Measurements from ENCODE around the gene KCNQ2.

Gene KCNQ2

DNA sequence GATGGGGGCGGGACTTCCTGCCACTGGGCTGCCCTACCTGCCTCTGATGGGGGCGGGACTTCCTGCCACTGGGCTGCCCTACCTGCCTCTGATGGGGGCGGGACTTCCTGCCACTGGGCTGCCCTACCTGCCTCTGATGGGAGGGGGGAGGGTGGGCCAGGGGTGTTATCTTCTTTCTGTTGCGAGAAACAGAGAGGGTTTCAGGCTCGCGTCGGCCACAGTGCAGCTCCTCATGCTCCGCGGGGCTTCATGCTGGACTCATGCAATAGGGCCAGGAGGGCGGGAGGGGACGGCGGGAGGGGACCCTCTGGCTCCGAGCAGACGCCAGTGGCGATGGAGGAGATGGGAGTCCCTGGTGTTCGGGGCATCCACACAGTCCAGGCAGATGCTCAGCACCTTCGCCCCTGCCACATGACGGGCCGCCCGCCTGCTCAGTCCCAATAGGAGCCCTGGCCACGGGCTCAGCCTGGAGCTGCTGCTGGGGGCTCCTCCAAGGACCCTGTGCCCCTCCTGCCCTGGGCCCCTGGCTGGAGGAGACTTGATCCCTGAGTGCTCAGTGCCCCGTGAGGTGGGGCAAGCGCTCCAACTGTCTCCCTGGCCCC is 62.5 kb downstream of the KCNQ2 start:
- TF ChIP-seq EZH2 (IDR thresholded peaks at IDR 0.05; ENCODE audit: borderline replicate concordance, low read length), result no peak
- Histone ChIP-seq H2AFZ (ENCODE audit: low read length) (no peak overlapping the region), H3K36me3 (ENCODE audit: insufficient read depth, low read length) (no peaks in the 10 kb centered on the region), H3K9ac (ENCODE audit: low read length) (no peak overlapping the region), H3K9me2 (ENCODE audit: low read depth, low read length) (no peaks in the 10 kb centered on the region), H4K20me1 (ENCODE audit: insufficient read depth, low read length) (no peaks in the 10 kb centered on the region), H3K4me3 (ENCODE audit: low read depth, low read length, poor library complexity, severe bottlenecking) (no peak overlapping the region), H3F3A (ENCODE audit: insufficient read depth, low read length) (no peaks in the 10 kb centered on the region), H3K27me3 (ENCODE audit: insufficient read depth, low read length) (no peaks in the 10 kb centered on the region), H3K27ac (ENCODE audit: low read depth, low read length, poor library complexity, severe bottlenecking) (no peak overlapping the region), H3K9me3 (ENCODE audit: low read length) (no peaks in the 10 kb centered on the region), H3K4me2 (ENCODE audit: low read length) (no peak overlapping the region), H3K4me1 (ENCODE audit: insufficient read depth, low read length, severe bottlenecking) (no peaks in the 10 kb centered on the region), H3K79me2 (ENCODE audit: insufficient read depth, low read length) (no peaks in the 10 kb centered on the region)

DNA sequence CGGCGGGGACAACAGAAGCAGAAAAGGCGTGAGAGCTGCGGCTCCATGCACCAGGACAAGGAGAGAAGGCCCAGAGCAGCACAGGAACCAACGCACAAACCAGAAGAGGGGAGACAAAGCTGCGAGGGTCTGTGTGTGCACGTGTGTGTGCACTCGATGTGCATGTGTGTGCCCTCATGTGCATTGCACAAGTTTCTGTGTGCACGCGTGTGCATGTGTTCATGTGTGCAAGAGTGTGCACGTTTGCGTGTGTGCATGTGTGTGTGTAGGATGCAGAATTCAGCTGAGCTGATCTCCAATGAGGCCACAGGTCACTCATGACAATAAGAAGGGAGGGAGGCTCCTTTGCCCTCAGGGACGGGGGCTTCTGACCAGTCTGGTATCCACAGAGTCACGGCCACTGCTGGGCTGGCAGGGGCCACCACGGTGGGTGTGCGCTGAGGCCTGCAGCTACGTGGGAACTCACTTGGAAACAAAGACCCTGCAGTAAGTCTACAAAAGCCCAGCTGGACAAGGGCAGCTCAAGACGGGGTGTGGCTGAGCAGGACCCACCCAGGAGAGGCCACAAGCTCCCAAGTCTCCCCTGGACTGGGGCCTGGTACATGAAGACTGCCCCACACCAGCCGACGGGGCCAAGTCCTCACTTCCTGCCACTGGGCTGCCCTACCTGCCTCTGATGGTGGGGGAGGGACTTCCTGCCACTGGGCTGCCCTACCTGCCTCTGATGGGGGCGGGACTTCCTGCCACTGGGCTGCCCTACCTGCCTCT is 63.2 kb downstream of the KCNQ2 start:
- no peak for TF ChIP-seq EZH2 (IDR thresholded peaks at IDR 0.05; ENCODE audit: borderline replicate concordance, low read length)
- TF ChIP-seq, protein P1, sequence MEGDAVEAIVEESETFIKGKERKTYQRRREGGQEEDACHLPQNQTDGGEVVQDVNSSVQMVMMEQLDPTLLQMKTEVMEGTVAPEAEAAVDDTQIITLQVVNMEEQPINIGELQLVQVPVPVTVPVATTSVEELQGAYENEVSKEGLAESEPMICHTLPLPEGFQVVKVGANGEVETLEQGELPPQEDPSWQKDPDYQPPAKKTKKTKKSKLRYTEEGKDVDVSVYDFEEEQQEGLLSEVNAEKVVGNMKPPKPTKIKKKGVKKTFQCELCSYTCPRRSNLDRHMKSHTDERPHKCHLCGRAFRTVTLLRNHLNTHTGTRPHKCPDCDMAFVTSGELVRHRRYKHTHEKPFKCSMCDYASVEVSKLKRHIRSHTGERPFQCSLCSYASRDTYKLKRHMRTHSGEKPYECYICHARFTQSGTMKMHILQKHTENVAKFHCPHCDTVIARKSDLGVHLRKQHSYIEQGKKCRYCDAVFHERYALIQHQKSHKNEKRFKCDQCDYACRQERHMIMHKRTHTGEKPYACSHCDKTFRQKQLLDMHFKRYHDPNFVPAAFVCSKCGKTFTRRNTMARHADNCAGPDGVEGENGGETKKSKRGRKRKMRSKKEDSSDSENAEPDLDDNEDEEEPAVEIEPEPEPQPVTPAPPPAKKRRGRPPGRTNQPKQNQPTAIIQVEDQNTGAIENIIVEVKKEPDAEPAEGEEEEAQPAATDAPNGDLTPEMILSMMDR (IDR thresholded peaks at IDR 0.05; ENCODE audit: low read length), result no peak
- Histone ChIP-seq H3K9me3 (ENCODE audit: low read length) (no peaks in the 10 kb centered on the region), H3K9ac (ENCODE audit: low read length) (no peak overlapping the region), H3K36me3 (ENCODE audit: insufficient read depth, low read length) (no peaks in the 10 kb centered on the region), H3K4me3 (ENCODE audit: low read depth, low read length, poor library complexity, severe bottlenecking) (no peak overlapping the region), H4K20me1 (ENCODE audit: insufficient read depth, low read length) (no peaks in the 10 kb centered on the region), H2AFZ (ENCODE audit: low read length) (no peak overlapping the region), H3F3A (ENCODE audit: insufficient read depth, low read length) (no peaks in the 10 kb centered on the region), H3K79me2 (ENCODE audit: insufficient read depth, low read length) (no peaks in the 10 kb centered on the region), H3K9me2 (ENCODE audit: low read depth, low read length) (no peaks in the 10 kb centered on the region), H3K4me2 (ENCODE audit: low read length) (no peak overlapping the region), H3K27me3 (ENCODE audit: insufficient read depth, low read length) (no peaks in the 10 kb centered on the region), H3K27ac (ENCODE audit: low read depth, low read length, poor library complexity, severe bottlenecking) (no peak overlapping the region), H3K4me1 (ENCODE audit: insufficient read depth, low read length, severe bottlenecking) (no peaks in the 10 kb centered on the region)

DNA sequence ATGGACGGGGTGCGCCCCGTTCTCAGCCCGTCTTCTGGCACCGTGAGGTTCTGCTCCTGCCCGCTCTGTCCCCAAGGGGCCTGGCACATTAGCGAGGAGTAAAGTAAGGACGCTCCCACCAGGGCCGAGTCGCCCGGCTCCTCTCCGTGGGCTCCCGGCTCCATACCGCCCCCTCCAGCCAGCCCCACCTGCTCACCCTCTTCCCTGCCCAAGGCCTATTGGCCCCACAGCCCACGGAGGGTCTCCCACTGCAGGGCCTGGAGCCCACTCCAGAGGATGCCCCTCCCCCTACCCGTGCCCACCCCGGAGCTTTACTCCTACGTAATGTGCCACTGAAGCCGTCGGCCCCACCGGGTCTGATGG is 63.8 kb downstream of the KCNQ2 start:
- Histone ChIP-seq H3K79me2 (ENCODE audit: insufficient read depth, low read length) (no peaks in the 10 kb centered on the region), H3K9ac (ENCODE audit: low read length) (no peak overlapping the region), H3K4me3 (ENCODE audit: low read depth, low read length, poor library complexity, severe bottlenecking) (no peak overlapping the region), H3K9me3 (ENCODE audit: low read length) (no peaks in the 10 kb centered on the region), H3K36me3 (ENCODE audit: insufficient read depth, low read length) (no peaks in the 10 kb centered on the region), H3K27ac (ENCODE audit: low read depth, low read length, poor library complexity, severe bottlenecking) (no peak overlapping the region), H3K9me2 (ENCODE audit: low read depth, low read length) (no peaks in the 10 kb centered on the region), H4K20me1 (ENCODE audit: insufficient read depth, low read length) (no peaks in the 10 kb centered on the region), H3F3A (ENCODE audit: insufficient read depth, low read length) (no peaks in the 10 kb centered on the region), H2AFZ (ENCODE audit: low read length) (no peak overlapping the region), H3K4me2 (ENCODE audit: low read length) (no peak overlapping the region), H3K4me1 (ENCODE audit: insufficient read depth, low read length, severe bottlenecking) (no peaks in the 10 kb centered on the region), H3K27me3 (ENCODE audit: insufficient read depth, low read length) (no peaks in the 10 kb centered on the region)
- TF ChIP-seq EZH2 (IDR thresholded peaks at IDR 0.05; ENCODE audit: borderline replicate concordance, low read length), result no peak
- TF ChIP-seq, protein P1 (IDR thresholded peaks at IDR 0.05; ENCODE audit: low read length), result no peak
